Activated B cell treated with CpG ODN at 0.5 μM for 24 hours (primary cell): Measurements from ENCODE around the gene TMEM117. TPM values are rescaled to one million over a fixed set of nuclear protein-coding genes. Genes with fewer than 3 reads are reported as not detected.
"Not testable (repeated sequence)": the region's sequence is repeated elsewhere in the genome, so short reads cannot be mapped to it uniquely, and the experiment has no call there.

Experiments
- ATAC-seq: fragments of 200-7000 bp; cut with Tn5 transposase; one replicate; pipeline ENCODE4 v1.10.0; 2021; ENCODE audit warnings: low read depth, mild to moderate bottlenecking, moderate library complexity
- CTCF ChIA-PET: fragments of 350-600 bp; sonication (Branson Sonifier 250); formaldehyde crosslinking; loops from one replicate; lab custom pipeline; 2021; ENCODE audit warnings: antibody characterized with exemption; lab: Charles Lee
- POLR2A ChIA-PET: fragments of 350-600 bp; sonication (Branson Sonifier 250); formaldehyde crosslinking; loops from one replicate; lab custom pipeline; 2021; ENCODE audit warnings: antibody characterized with exemption; lab: Charles Lee
- DNase-seq: peaks from one replicate; pipeline ENCODE4 v3.0.0; 2022
- H3K27ac Mint-ChIP-seq: one replicate; pipeline ENCODE4 v1.8.0; 2020; ENCODE audit warnings: mixed read lengths
- H3K27me3 Mint-ChIP-seq: one replicate; pipeline ENCODE4 v1.8.0; 2021; ENCODE audit warnings: mixed read lengths
- H3K36me3 Mint-ChIP-seq: one replicate; pipeline ENCODE4 v1.8.0; 2021; ENCODE audit warnings: low read depth, mixed read lengths
- H3K4me1 Mint-ChIP-seq: one replicate; pipeline ENCODE4 v1.8.0; 2021; ENCODE audit warnings: mixed read lengths
- H3K4me3 Mint-ChIP-seq: one replicate; pipeline ENCODE4 v1.8.0; 2020; ENCODE audit warnings: mild to moderate bottlenecking, mixed read lengths
- H3K9me3 Mint-ChIP-seq: one replicate; pipeline ENCODE4 v1.8.0; 2020; ENCODE audit warnings: mixed read lengths
- intact Hi-C: fragments of 100-400 bp; cut with micrococcal nuclease; formaldehyde crosslinking; loops from one replicate; pipeline ENCODE4 v1.15.1; 2024
- total RNA-seq: library from RNA; stranded (reverse); gene quantifications from 2 replicates; pipeline ENCODE4 v1.2.3, GENCODE V29; 2022
- TF ChIP-seq, protein P1 (sequence below): fragments of 200-600 bp; IDR thresholded peaks from one replicate; pipeline ENCODE4 v1.8.0; 2022; ENCODE audit warnings: antibody characterized with exemption, mild to moderate bottlenecking

TMEM117 gene
- total RNA-seq, 1 donor from 2014 or later, result 4.8 TPM

- ATAC-seq (no peak), DNase-seq (no peak)
- Mint-ChIP-seq H3K27me3 (no peaks in the 10 kb centered on the region), H3K27ac (no peak overlapping the region), H3K4me1 (peaks cover 6% of the 10 kb centered on the region), H3K9me3 (no peaks in the 10 kb centered on the region), H3K36me3 (peaks cover 3% of the 10 kb centered on the region), H3K4me3 (no peak overlapping the region)
- intact Hi-C loops, result no loop called here
- ChIA-PET POLR2A (no interaction called here), CTCF (no interaction called here)
- TF ChIP-seq, protein P1, sequence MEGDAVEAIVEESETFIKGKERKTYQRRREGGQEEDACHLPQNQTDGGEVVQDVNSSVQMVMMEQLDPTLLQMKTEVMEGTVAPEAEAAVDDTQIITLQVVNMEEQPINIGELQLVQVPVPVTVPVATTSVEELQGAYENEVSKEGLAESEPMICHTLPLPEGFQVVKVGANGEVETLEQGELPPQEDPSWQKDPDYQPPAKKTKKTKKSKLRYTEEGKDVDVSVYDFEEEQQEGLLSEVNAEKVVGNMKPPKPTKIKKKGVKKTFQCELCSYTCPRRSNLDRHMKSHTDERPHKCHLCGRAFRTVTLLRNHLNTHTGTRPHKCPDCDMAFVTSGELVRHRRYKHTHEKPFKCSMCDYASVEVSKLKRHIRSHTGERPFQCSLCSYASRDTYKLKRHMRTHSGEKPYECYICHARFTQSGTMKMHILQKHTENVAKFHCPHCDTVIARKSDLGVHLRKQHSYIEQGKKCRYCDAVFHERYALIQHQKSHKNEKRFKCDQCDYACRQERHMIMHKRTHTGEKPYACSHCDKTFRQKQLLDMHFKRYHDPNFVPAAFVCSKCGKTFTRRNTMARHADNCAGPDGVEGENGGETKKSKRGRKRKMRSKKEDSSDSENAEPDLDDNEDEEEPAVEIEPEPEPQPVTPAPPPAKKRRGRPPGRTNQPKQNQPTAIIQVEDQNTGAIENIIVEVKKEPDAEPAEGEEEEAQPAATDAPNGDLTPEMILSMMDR, result no peak
Measured at GRCh38 chr12:43869184-43869583, 33.3 kb downstream of the TMEM117 start.

DNA sequence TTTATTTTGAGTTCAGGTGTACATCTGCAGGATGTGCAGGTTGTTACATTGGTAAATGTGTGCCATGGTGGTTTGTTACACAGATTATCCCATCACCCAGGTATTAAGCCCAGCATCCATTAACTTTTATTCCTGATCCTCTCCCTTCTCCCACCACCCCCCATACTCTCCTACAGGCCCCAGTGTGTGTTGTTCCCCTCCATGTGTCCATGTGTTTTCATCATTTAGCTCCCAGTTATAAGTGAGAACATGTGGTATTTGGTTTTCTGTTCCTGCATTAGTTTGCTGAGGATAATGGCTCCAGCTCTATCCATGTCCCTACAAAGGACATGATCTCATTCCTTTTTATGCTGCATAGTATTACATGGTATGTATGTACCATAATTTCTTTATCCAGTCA, 33.9 kb downstream of the TMEM117 start:
- POLR2A ChIA-PET, H3K9me3 Mint-ChIP-seq, H3K4me3 Mint-ChIP-seq, intact Hi-C loops, H3K27ac Mint-ChIP-seq, DNase-seq, H3K27me3 Mint-ChIP-seq, CTCF ChIA-PET, H3K4me1 Mint-ChIP-seq, ATAC-seq, H3K36me3 Mint-ChIP-seq: not testable (repeated sequence)

DNA sequence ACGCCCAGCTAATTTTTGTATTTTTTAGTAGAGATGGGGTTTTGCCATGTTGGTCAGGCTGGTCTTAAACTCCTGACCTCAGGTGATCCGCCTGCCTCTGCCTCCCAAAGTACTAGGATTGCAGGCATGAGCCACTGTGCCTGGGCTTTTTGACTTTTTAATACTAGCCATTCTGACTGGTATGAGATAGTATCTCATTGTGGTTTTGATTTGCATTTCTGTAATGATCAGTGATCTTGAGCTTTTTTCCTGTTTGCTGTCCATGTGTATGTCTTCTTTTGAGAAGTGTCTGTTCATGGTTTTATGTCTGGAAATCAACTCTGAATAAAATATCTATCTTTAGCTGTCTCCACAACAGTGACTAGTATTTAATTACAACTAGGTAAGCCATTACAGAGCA, 35.4 kb downstream of the TMEM117 start:
- intact Hi-C loops, result not testable (repeated sequence)

DNA sequence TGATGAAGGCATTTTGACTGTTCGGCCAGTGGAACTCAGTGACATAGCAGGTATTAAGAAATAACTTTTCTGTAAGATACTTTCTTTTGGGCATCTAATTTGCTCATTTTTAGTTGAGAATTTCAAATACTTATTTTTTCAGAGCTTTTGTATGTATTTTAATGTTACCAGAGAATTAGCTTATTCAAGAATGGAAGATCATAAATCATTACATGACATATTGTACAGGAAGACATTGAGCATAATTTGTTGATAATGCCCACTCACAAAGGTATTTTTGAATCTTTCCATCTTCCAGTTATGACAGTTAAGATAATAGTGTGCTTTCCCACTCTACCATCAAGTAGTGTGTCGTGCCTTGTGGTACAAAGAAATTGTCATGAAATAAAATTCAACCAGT, 36.5 kb downstream of the TMEM117 start:
- no peaks in the 10 kb centered on the region for H3K36me3 Mint-ChIP-seq
- intact Hi-C loops, result no loop called here
- DNase-seq, result no peak
- H3K4me1 Mint-ChIP-seq, result peaks cover 6% of the 10 kb centered on the region
- ChIA-PET CTCF (interaction anchor here (0.8 kb wide), 1 partner anchor 10 kb away, joined by 3 read pairs; no protein-coding TSS in a partner anchor), POLR2A (interaction anchor here (1.3 kb wide), 1 partner anchor 66 kb away, joined by 4 read pairs; the partner anchor contains the start of gene TWF1)
- TF ChIP-seq, protein P1, result no peak
- H3K9me3 Mint-ChIP-seq, result no peaks in the 10 kb centered on the region
- H3K4me3 Mint-ChIP-seq, result no peak overlapping the region
- ATAC-seq, result no peak
- H3K27me3 Mint-ChIP-seq, result no peaks in the 10 kb centered on the region
- H3K27ac Mint-ChIP-seq, result no peak overlapping the region

More for the DNA sequence above, 35.4 kb downstream of the TMEM117 start:
- H3K27ac Mint-ChIP-seq, H3K4me1 Mint-ChIP-seq, DNase-seq, ATAC-seq, H3K4me3 Mint-ChIP-seq, H3K9me3 Mint-ChIP-seq, H3K27me3 Mint-ChIP-seq, H3K36me3 Mint-ChIP-seq: not testable (repeated sequence)
- ChIA-PET CTCF (interaction anchor here (1.2 kb wide), 2 partner anchors 8 to 11 kb away, joined by 4 to 5 read pairs; no protein-coding TSS in a partner anchor), POLR2A (interaction anchor here (1.3 kb wide), 1 partner anchor 65 kb away, joined by 4 read pairs; the partner anchor contains the start of gene TWF1)

GRCh38 chr12:43878050-43878449, 42.2 kb downstream of the TMEM117 start:
- ATAC-seq, result no peak
- H3K27me3 Mint-ChIP-seq, result no peaks in the 10 kb centered on the region
- no peak overlapping the region for H3K4me3 Mint-ChIP-seq
- intact Hi-C loops, result no loop called here
- ChIA-PET CTCF (interaction anchor here (1.4 kb wide), 1 partner anchor 102 kb away, joined by 3 read pairs; no protein-coding TSS in a partner anchor), POLR2A (no interaction called here)
- H3K9me3 Mint-ChIP-seq, result no peaks in the 10 kb centered on the region
- H3K4me1 Mint-ChIP-seq, result no peaks in the 10 kb centered on the region
- no peak overlapping the region for H3K27ac Mint-ChIP-seq
- DNase-seq, result no peak
- no peaks in the 10 kb centered on the region for H3K36me3 Mint-ChIP-seq
- TF ChIP-seq, protein P1, result no peak

DNA sequence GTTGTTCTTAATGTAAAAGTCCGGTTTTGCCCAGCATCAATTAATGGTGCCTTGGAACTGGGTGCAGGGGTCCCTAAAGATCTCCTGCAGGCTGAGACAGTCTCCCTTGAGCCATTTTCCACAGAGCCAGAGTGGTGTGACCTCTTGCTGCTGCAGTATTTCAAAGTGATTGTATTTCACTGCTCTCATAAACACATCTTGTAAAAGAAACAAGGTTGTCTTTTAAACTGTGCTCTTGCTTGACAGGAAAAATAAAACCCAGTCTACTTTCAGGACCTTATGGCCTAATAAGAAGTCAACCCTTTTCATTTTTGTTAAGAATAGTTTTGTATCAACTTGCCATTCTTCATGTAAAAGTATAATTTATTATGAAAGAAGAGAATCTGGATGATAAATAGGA, 44.7 kb downstream of the TMEM117 start:
- TF ChIP-seq, protein P1, result no peak
- POLR2A ChIA-PET, result no interaction called here
- Mint-ChIP-seq H3K36me3 (no peaks in the 10 kb centered on the region), H3K9me3 (no peaks in the 10 kb centered on the region), H3K27me3 (no peaks in the 10 kb centered on the region), H3K4me3 (no peak overlapping the region), H3K4me1 (no peaks in the 10 kb centered on the region), H3K27ac (no peak overlapping the region)
- ATAC-seq (no peak), DNase-seq (no peak)
- CTCF ChIA-PET, result interaction anchor here (2.2 to 4.6 kb wide), 2 partner anchors 74 to 435 kb away, joined by 6 to 61 read pairs; partner anchors contain the start of gene TWF1
- intact Hi-C loops, result loop anchor here (5.0 kb wide), 2 partner anchors 43 to 383 kb away; partner anchors contain the start of gene TMEM117
